ENCODE data around the gene ADGRG6.

GRCh38 chr6:142294679-142295078, 7.1 kb upstream of the ADGRG6 start:
- TF ChIP-seq CTCF (IDR thresholded peaks at IDR 0.05; ENCODE audit: low read length) (no peak), EZH2 (IDR thresholded peaks at IDR 0.05; ENCODE audit: borderline replicate concordance, low read length) (no peak)

Measured in OCI-LY1 (cell line).